HG02678 (cell line): ENCODE data around the gene LBX2.
"Not testable (repeated sequence)": the region's sequence is repeated elsewhere in the genome, so short reads cannot be mapped to it uniquely, and the experiment has no call there.

ENCODE experiments used
- ATAC-seq: cut with Tn5 transposase; IDR thresholded peaks from one replicate; pipeline ENCODE4 v1.9.1; 2021; ENCODE audit warnings: mild to moderate bottlenecking, moderate library complexity; ENCODE audit not compliant: unreplicated experiment

Gene LBX2

GRCh38 chr2:74459503-74460118, 39.8 kb downstream of the LBX2 start:
- ATAC-seq, result not testable (repeated sequence)

- ATAC-seq, result no peak
Observed at GRCh38 chr2:74458938-74459363, 40.5 kb downstream of the LBX2 start.

GRCh38 chr2:74458132-74458937, 41.1 kb downstream of the LBX2 start, which contains the start of gene WBP1:
Gene WBP1 (plus strand): TSS chr2:74458438. CDS start chr2:74458603, 165 bp downstream.
- peak; percentile 83 for ATAC-seq

GRCh38 chr2:74457549-74458131, 41.8 kb downstream of the LBX2 start:
- ATAC-seq, result peak; percentile 33

GRCh38 chr2:74457129-74457548, 42.3 kb downstream of the LBX2 start:
- no peak for ATAC-seq

GRCh38 chr2:74454654-74455511, 44.5 kb downstream of the LBX2 start, which contains the start of gene INO80B:
Gene INO80B (plus strand): TSS chr2:74455087. CDS start chr2:74455117, 30 bp downstream.
- ATAC-seq, result peak; percentile 39

- no peak for ATAC-seq
Observed at GRCh38 chr2:74450570-74451190, 48.7 kb downstream of the LBX2 start.

- ATAC-seq, result no peak
Observed at GRCh38 chr2:74448771-74449170, 50.6 kb downstream of the LBX2 start.
